Measurements from ENCODE around the gene FMNL2.

DNA sequence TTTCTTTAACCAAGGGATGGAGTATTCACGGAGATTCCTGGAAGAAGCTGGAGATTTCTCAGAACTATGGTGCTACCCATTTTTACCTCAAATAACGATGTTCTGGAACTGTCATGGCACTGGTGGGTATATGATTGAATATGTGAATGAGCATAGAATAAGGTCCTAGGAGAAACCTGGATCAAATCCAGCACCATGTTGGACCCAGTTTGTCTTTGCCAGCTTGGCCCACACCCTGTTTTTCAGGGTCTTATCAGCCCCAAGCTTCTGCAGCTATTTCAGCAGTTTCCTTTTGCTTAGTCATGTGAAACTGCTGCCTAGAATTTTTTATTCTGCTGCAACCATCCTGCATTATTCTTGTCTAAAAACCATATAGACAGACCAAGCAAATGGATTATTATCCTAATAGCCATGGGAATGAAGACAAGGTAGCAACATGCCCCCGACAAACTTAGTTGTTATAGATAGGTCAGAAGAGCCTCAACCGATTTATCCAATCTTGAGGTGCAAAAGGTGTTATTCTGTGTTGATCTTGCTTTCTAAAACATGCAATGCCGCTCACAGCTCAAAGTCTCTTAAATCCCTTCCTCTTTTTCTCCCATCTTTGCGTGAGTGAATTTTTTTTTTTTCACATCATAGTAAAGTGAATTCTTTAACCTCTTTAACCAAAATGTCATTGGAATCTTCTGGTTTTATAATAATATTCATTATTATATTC is 248.7 kb downstream of the FMNL2 start:
- TF ChIP-seq, protein P1, sequence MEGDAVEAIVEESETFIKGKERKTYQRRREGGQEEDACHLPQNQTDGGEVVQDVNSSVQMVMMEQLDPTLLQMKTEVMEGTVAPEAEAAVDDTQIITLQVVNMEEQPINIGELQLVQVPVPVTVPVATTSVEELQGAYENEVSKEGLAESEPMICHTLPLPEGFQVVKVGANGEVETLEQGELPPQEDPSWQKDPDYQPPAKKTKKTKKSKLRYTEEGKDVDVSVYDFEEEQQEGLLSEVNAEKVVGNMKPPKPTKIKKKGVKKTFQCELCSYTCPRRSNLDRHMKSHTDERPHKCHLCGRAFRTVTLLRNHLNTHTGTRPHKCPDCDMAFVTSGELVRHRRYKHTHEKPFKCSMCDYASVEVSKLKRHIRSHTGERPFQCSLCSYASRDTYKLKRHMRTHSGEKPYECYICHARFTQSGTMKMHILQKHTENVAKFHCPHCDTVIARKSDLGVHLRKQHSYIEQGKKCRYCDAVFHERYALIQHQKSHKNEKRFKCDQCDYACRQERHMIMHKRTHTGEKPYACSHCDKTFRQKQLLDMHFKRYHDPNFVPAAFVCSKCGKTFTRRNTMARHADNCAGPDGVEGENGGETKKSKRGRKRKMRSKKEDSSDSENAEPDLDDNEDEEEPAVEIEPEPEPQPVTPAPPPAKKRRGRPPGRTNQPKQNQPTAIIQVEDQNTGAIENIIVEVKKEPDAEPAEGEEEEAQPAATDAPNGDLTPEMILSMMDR (IDR thresholded peaks at IDR 0.05), result no peak
- TF ChIP-seq POLR2A (IDR thresholded peaks at IDR 0.05; ENCODE audit: low read depth), result no peak

Measured in esophagus muscularis mucosa (tissue), 3 donors.